ENCODE results near the gene GCKR. TPM values are rescaled to one million over a fixed set of nuclear protein-coding genes. Genes with fewer than 3 reads are reported as not detected.

Gene GCKR
- total RNA-seq, 1 donor from 2014 or later = not detected

DNA sequence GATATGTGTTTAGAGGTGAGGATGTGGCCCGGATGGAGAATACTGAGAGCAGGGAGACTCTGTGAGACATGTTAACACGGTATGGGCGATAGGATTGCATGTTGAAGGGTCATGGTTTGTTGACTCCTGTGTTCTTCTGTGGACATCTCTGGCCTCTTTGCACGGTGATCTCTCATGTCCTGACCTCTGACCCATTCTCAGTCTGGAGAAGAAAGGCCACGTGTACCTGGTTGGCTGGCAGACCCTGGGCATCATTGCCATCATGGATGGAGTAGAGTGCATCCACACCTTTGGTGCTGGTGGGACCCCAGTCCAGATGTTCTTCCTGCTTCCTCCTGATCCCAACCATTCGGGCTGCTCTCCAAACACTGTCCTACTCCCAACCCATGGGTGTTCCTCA is 9.9 kb downstream of the GCKR start:
- TF ChIP-seq CTCF (IDR thresholded peaks at IDR 0.05) = no peak
- H3K27ac Mint-ChIP-seq (ENCODE audit: unreplicated experiment) = no peak overlapping the region
- H3K4me1 Mint-ChIP-seq (ENCODE audit: unreplicated experiment) = peaks cover 4% of the 10 kb centered on the region
- no peak overlapping the region for H3K4me3 Mint-ChIP-seq (ENCODE audit: unreplicated experiment)
- DNase-seq (ENCODE audit: extremely low spot score, unreplicated experiment) = no peak
- no peaks in the 10 kb centered on the region for H3K36me3 Mint-ChIP-seq (ENCODE audit: unreplicated experiment)
- H3K9me3 Mint-ChIP-seq (ENCODE audit: unreplicated experiment) = no peaks in the 10 kb centered on the region
- H3K27me3 Mint-ChIP-seq (ENCODE audit: unreplicated experiment) = peaks cover 24% of the 10 kb centered on the region

GRCh38 chr2:27507293-27507692 is 10.7 kb downstream of the GCKR start:
- Mint-ChIP-seq H3K9me3 (ENCODE audit: unreplicated experiment) (no peaks in the 10 kb centered on the region), H3K27me3 (ENCODE audit: unreplicated experiment) (peaks cover 22% of the 10 kb centered on the region), H3K4me3 (ENCODE audit: unreplicated experiment) (no peak overlapping the region), H3K27ac (ENCODE audit: unreplicated experiment) (no peak overlapping the region), H3K4me1 (ENCODE audit: unreplicated experiment) (peaks cover 4% of the 10 kb centered on the region), H3K36me3 (ENCODE audit: unreplicated experiment) (no peaks in the 10 kb centered on the region)
- TF ChIP-seq CTCF (IDR thresholded peaks at IDR 0.05) = no peak
- DNase-seq (ENCODE audit: extremely low spot score, unreplicated experiment) = no peak

DNA sequence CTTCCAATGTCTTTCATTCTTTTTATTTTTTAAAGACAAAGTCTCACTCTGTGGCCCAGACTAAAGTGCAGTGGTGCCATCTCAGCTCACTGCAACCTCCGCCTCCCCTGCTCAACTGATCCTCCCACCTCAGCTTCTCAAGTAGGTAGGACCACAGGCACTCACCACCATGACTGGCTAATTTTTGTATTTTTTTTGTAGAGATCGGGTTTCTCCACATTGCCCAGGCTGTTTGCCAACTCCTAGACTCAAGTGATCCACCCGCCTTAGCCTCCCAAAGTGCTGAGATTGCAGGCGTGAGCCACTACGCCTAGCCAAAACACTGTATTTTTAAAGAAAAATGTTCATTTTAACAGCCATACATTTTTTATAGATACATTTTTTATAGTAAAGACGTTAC is 12.7 kb downstream of the GCKR start:
- TF ChIP-seq CTCF (IDR thresholded peaks at IDR 0.05) = no peak
- no peak for DNase-seq (ENCODE audit: extremely low spot score, unreplicated experiment)
- Mint-ChIP-seq H3K4me1 (ENCODE audit: unreplicated experiment) (peaks cover 4% of the 10 kb centered on the region), H3K9me3 (ENCODE audit: unreplicated experiment) (no peaks in the 10 kb centered on the region), H3K4me3 (ENCODE audit: unreplicated experiment) (no peak overlapping the region), H3K27me3 (ENCODE audit: unreplicated experiment) (peaks cover 31% of the 10 kb centered on the region), H3K36me3 (ENCODE audit: unreplicated experiment) (no peaks in the 10 kb centered on the region), H3K27ac (ENCODE audit: unreplicated experiment) (no peak overlapping the region)

DNA sequence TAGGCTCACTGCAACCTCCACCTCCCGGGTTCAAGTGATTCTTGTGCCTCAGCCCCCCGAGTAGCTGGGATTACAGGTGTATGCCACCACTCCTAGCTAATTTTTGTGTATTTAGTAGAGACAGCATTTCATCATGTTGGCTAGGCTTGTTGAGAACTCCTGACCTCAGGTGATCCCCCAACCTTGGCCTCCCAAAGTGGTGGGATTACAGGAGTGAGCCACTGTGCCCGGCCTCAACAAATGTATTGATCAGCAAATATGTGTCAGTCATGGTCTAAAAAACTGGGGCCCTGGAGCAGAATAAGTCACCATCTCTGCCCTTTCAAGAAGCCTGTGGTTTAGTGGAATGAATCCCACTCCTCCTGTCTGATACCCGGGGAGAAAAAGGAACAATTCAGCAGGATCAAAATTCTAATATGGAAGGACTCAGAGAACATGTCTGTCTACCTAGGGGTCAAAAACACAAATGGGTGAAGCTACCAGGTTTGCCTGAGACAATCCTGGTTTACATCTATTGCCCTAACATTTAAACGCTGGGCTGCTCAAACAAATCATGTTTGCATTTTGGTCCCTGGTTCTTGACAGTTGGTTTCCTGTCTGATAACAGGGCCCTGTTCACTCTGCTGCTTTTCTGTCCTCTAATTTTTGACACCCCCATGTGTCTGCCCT is 21.6 kb downstream of the GCKR start:
- Mint-ChIP-seq H3K4me3 (ENCODE audit: unreplicated experiment) (no peak overlapping the region), H3K9me3 (ENCODE audit: unreplicated experiment) (no peaks in the 10 kb centered on the region), H3K4me1 (ENCODE audit: unreplicated experiment) (no peaks in the 10 kb centered on the region), H3K27ac (ENCODE audit: unreplicated experiment) (no peak overlapping the region), H3K36me3 (ENCODE audit: unreplicated experiment) (no peaks in the 10 kb centered on the region), H3K27me3 (ENCODE audit: unreplicated experiment) (peaks cover 40% of the 10 kb centered on the region)
- no peak for TF ChIP-seq CTCF (IDR thresholded peaks at IDR 0.05)
- peak; percentile 63 for DNase-seq (ENCODE audit: extremely low spot score, unreplicated experiment)

- no peaks in the 10 kb centered on the region for H3K36me3 Mint-ChIP-seq (ENCODE audit: unreplicated experiment)
Observed at GRCh38 chr2:27518782-27519113, 22.1 kb downstream of the GCKR start.

More at GRCh38 chr2:27518782-27519113, 22.1 kb downstream of the GCKR start:
- H3K27ac Mint-ChIP-seq (ENCODE audit: unreplicated experiment) = no peak overlapping the region
- no peak overlapping the region for H3K4me3 Mint-ChIP-seq (ENCODE audit: unreplicated experiment)
- no peaks in the 10 kb centered on the region for H3K9me3 Mint-ChIP-seq (ENCODE audit: unreplicated experiment)
- peaks cover 40% of the 10 kb centered on the region for H3K27me3 Mint-ChIP-seq (ENCODE audit: unreplicated experiment)
- no peak for DNase-seq (ENCODE audit: extremely low spot score, unreplicated experiment)
- TF ChIP-seq CTCF (IDR thresholded peaks at IDR 0.05) = no peak
- H3K4me1 Mint-ChIP-seq (ENCODE audit: unreplicated experiment) = no peaks in the 10 kb centered on the region

Measured in osteocyte (in vitro differentiated cells).